Liver (tissue), 9 donors: Measurements from ENCODE around the gene FEM1B. TPM values are rescaled to one million over a fixed set of nuclear protein-coding genes. Genes with fewer than 3 reads are reported as not detected.

Source experiments
- DNase-seq: peaks from one replicate; pipeline ENCODE4 v3.0.0-alpha.2; 2017; ENCODE audit warnings: low spot score
- H3K27ac ChIP-seq, 2 donors: one replicate each; pipeline ENCODE4 v1.7.0; 2013; ENCODE audit warnings: inconsistent platforms in 2 of 2, low read length in 2 of 2, control low read depth in 1 of 2, low read depth in 1 of 2, mild to moderate bottlenecking in 1 of 2
- H3K27me3 ChIP-seq, 4 donors: one replicate each; pipeline versions ENCODE4 v1.6.1 to v1.7.0; 2013; ENCODE audit warnings: low read length in 3 of 4, inconsistent platforms in 1 of 4, mild to moderate bottlenecking in 1 of 4, moderate library complexity in 1 of 4; ENCODE audit not compliant: control insufficient read depth in 4 of 4, insufficient read depth in 4 of 4
- H3K36me3 ChIP-seq, 4 donors: one replicate each; pipeline versions ENCODE4 v1.6.1 to v1.7.0; 2013; ENCODE audit warnings: low read length in 3 of 4, mild to moderate bottlenecking in 3 of 4, low read depth in 1 of 4, moderate library complexity in 1 of 4; ENCODE audit not compliant: control insufficient read depth in 4 of 4, insufficient read depth in 3 of 4
- H3K4me1 ChIP-seq, 4 donors: one replicate each; pipeline versions ENCODE4 v1.6.1 to v1.7.0; 2013; ENCODE audit warnings: low read length in 3 of 4, mild to moderate bottlenecking in 3 of 4, moderate library complexity in 1 of 4; ENCODE audit not compliant: control insufficient read depth in 4 of 4, insufficient read depth in 4 of 4
- H3K4me3 ChIP-seq, 3 donors: one replicate each; pipeline versions ENCODE4 v1.6.1 to v1.7.0; 2013; ENCODE audit warnings: low read length in 3 of 3, control low read depth in 1 of 3, low read depth in 1 of 3, mild to moderate bottlenecking in 1 of 3
- H3K9ac ChIP-seq, 2 donors: one replicate each; pipeline ENCODE4 v1.7.0; 2013; ENCODE audit warnings: low read length in 2 of 2, mild to moderate bottlenecking in 2 of 2, moderate library complexity in 2 of 2, control low read depth in 1 of 2, low read depth in 1 of 2
- H3K9me3 ChIP-seq, 4 donors: one replicate each; pipeline versions ENCODE4 v1.6.1 to v1.7.0; 2013; ENCODE audit warnings: low read length in 3 of 4; ENCODE audit not compliant: control insufficient read depth in 4 of 4
- ATF3 ChIP-seq: IDR thresholded peaks from 2 replicates; pipeline ENCODE4 v1.6.1; 2016; ENCODE audit warnings: antibody characterized with exemption
- CTCF ChIP-seq: fragments of 150-350 bp; IDR thresholded peaks from 2 replicates; pipeline ENCODE4 v1.5.1; 2017; ENCODE audit warnings: improper control_type of control experiment, low read depth, low read length; ENCODE audit not compliant: missing input control
- EGR1 ChIP-seq, 2 donors: IDR thresholded peaks; 2 replicates each; pipeline ENCODE4 v1.6.1; 2016 to 2018; ENCODE audit warnings: antibody characterized with exemption in 2 of 2, low read depth in 2 of 2
- FOXA2 ChIP-seq: IDR thresholded peaks from 2 replicates; pipeline ENCODE4 v1.6.1; 2016; ENCODE audit warnings: antibody characterized with exemption
- GABPA ChIP-seq, 2 donors: IDR thresholded peaks in 1 of 2; conservative IDR thresholded peaks in 1 of 2; 2 replicates each; pipeline ENCODE4 v1.6.1; 2016; ENCODE audit warnings: antibody characterized with exemption in 2 of 2, mild to moderate bottlenecking in 1 of 2, moderate library complexity in 1 of 2
- MAX ChIP-seq: IDR thresholded peaks from 2 replicates; pipeline ENCODE4 v1.6.1; 2016; ENCODE audit warnings: antibody characterized with exemption
- NR2F2 ChIP-seq: IDR thresholded peaks from 2 replicates; pipeline ENCODE4 v1.6.1; 2016; ENCODE audit warnings: antibody characterized with exemption
- REST ChIP-seq: IDR thresholded peaks from 2 replicates; pipeline ENCODE4 v1.6.1; 2016; ENCODE audit warnings: antibody characterized with exemption, mild to moderate bottlenecking
- RXRA ChIP-seq, 2 donors: IDR thresholded peaks; 2 replicates each; pipeline ENCODE4 v1.6.1; 2017 to 2018; ENCODE audit warnings: antibody characterized with exemption in 2 of 2, mild to moderate bottlenecking in 1 of 2
- SP1 ChIP-seq: IDR thresholded peaks from 2 replicates; pipeline ENCODE4 v1.6.1; 2018; ENCODE audit warnings: antibody characterized with exemption, mild to moderate bottlenecking
- YY1 ChIP-seq: IDR thresholded peaks from 2 replicates; pipeline ENCODE4 v1.6.1; 2016; ENCODE audit warnings: antibody characterized with exemption, mild to moderate bottlenecking
- ZBTB33 ChIP-seq: IDR thresholded peaks from 2 replicates; pipeline ENCODE4 v1.6.1; 2016; ENCODE audit warnings: antibody characterized with exemption
- WGBS: extraction: QIAGEN DNeasy Blood & Tissue Kit; methylation state at CpG from one replicate; pipeline ENCODE4 v1.1.7; 2013; 5-methylcytosine and 5-hydroxymethylcytosine counted together
- polyA plus RNA-seq, 2 donors: library from polyadenylated mRNA; stranded (reverse) in 1 of 2; unstranded in 1 of 2; fragments of 200-250 nt in 1 of 2; fragments of >200 nt in 1 of 2; fragmentation: Nextera tagmentation in 1 of 2; extraction: Ambion mirVana in 1 of 2; gene quantifications; one replicate each; pipeline versions ENCODE4 v1.2.1 to v1.2.3, GENCODE V29; 2013 to 2015
- total RNA-seq, 2 donors: library from RNA; depleted of rRNA; stranded (reverse); fragments of >200 nt; gene quantifications; one replicate each; pipeline ENCODE4 v1.2.3, GENCODE V29; 2014
- donor health status: healthy.
- donor health status: healthy.
- donor health status: healthy.
- donor health status: healthy.
- donor health status: healthy.

Gene FEM1B
- total and polyA plus RNA-seq, 4 donors: 6.2 to 39.5 (median 17.8) TPM

DNA sequence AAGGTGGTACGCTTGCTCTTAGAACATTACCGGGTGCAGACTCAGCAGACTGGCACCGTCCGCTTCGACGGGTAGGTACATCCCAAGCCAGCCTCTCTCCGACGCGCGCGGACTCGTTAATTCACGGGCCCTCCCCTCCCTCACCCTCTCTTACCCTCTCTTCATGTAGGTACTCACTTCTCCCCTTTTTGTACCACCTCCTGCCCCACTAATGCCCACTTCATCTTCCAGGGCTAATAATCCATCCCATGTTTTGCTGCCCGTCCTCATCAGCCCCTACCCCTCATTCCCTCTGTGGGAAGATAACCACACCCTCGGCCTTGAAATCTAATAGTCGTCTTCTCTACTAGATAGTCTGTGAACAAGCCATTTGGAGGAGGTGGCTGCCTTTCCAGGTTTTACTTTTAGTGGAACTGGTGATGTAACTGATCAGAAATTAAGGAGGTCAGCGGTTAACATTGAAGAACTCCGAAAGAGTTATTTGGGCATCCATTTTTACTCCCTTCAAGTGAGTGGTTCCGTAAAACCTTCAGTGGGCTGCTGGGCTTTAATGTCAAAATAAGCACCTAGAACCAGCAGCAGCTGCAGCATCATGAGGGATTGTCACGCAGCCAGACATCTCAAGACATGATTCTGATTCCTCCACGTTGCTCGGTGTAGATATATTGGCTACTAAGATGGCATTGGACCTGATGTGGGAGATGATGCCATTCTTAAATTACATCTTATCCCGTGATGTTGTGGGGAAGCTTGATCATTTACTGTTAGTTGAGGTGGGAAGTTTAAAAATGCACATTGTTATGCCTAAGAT lies 1.3 kb downstream of the FEM1B start:
- Histone ChIP-seq H3K9me3 (no peaks in the 10 kb centered on the region), H3K9ac (peak overlapping the region; percentile 55 to 74), H3K27me3 (no peaks in the 10 kb centered on the region), H3K4me3 (peak overlapping the region; percentile 89 to 93 (median 92)), H3K4me1 (peaks cover 13 to 63% (median 52%) of the 10 kb centered on the region in 4 donors), H3K27ac (peak overlapping the region; percentile 98), H3K36me3 (no peaks in the 10 kb centered on the region)
- WGBS: 4% methylated on average over 23 of the region's 23 CpGs
- no peak for TF ChIP-seq SP1
- TF ChIP-seq CTCF: no peak
- no peak for TF ChIP-seq GABPA (IDR thresholded peaks at IDR 0.05 in 1 of 2, conservative IDR thresholded peaks at IDR 0.05 in 1 of 2)
- no peak for TF ChIP-seq FOXA2
- TF ChIP-seq MAX: no peak
- TF ChIP-seq ZBTB33: no peak
- no peak for TF ChIP-seq YY1
- no peak for TF ChIP-seq REST
- no peak for TF ChIP-seq ATF3
- no peak for TF ChIP-seq RXRA (IDR thresholded peaks at IDR 0.05)
- no peak for TF ChIP-seq NR2F2
- TF ChIP-seq EGR1 (IDR thresholded peaks at IDR 0.05; ENCODE audit: low read depth in 2 of 2): no peak
- no peak for DNase-seq
